ENCODE results near the gene LOC128125822.

Gene LOC128125822

GRCh38 chr6:63578757-63579156, 6.5 kb downstream of the LOC128125822 start:
- Mint-ChIP-seq H3K4me1 (peaks cover 28% of the 10 kb centered on the region), H3K9me3 (no peaks in the 10 kb centered on the region), H3K27ac (no peak overlapping the region), H3K36me3 (peaks cover 24% of the 10 kb centered on the region), H3K4me3 (no peak overlapping the region), H3K27me3 (ENCODE audit: low read depth) (no peaks in the 10 kb centered on the region)
- no peak for DNase-seq (ENCODE audit: low spot score in 2 of 2, unreplicated experiment in 2 of 2)
- TF ChIP-seq CTCF (IDR thresholded peaks at IDR 0.05; ENCODE audit: unreplicated experiment), result no peak

- Mint-ChIP-seq H3K36me3 (peaks cover 24% of the 10 kb centered on the region), H3K4me3 (no peak overlapping the region), H3K9me3 (no peaks in the 10 kb centered on the region), H3K4me1 (peaks cover 14% of the 10 kb centered on the region), H3K27ac (no peak overlapping the region), H3K27me3 (ENCODE audit: low read depth) (no peaks in the 10 kb centered on the region)
- no peak for TF ChIP-seq CTCF (IDR thresholded peaks at IDR 0.05; ENCODE audit: unreplicated experiment)
- DNase-seq (ENCODE audit: low spot score in 2 of 2, unreplicated experiment in 2 of 2), result no peak
These were observed 7.8 kb downstream of the LOC128125822 start for GRCh38 chr6:63579937-63580703.

- H3K4me1 Mint-ChIP-seq, result peaks cover 9% of the 10 kb centered on the region
- H3K36me3 Mint-ChIP-seq, result peaks cover 24% of the 10 kb centered on the region
- no peak overlapping the region for H3K27ac Mint-ChIP-seq
- no peak for DNase-seq (ENCODE audit: low spot score in 2 of 2, unreplicated experiment in 2 of 2)
- H3K4me3 Mint-ChIP-seq, result no peak overlapping the region
- no peaks in the 10 kb centered on the region for H3K9me3 Mint-ChIP-seq
- TF ChIP-seq CTCF (IDR thresholded peaks at IDR 0.05; ENCODE audit: unreplicated experiment), result no peak
- no peaks in the 10 kb centered on the region for H3K27me3 Mint-ChIP-seq (ENCODE audit: low read depth)
These were observed 8.4 kb downstream of the LOC128125822 start for GRCh38 chr6:63580704-63580961.

- no peak for DNase-seq (ENCODE audit: low spot score in 2 of 2, unreplicated experiment in 2 of 2)
- no peak for TF ChIP-seq CTCF (IDR thresholded peaks at IDR 0.05; ENCODE audit: unreplicated experiment)
- H3K27ac Mint-ChIP-seq, result no peak overlapping the region
- H3K36me3 Mint-ChIP-seq, result peaks cover 23% of the 10 kb centered on the region
- H3K4me3 Mint-ChIP-seq, result no peak overlapping the region
- H3K9me3 Mint-ChIP-seq, result no peaks in the 10 kb centered on the region
- H3K4me1 Mint-ChIP-seq, result peaks cover 3% of the 10 kb centered on the region
- no peaks in the 10 kb centered on the region for H3K27me3 Mint-ChIP-seq (ENCODE audit: low read depth)
These were observed 9.2 kb downstream of the LOC128125822 start for GRCh38 chr6:63581355-63582013.

DNA sequence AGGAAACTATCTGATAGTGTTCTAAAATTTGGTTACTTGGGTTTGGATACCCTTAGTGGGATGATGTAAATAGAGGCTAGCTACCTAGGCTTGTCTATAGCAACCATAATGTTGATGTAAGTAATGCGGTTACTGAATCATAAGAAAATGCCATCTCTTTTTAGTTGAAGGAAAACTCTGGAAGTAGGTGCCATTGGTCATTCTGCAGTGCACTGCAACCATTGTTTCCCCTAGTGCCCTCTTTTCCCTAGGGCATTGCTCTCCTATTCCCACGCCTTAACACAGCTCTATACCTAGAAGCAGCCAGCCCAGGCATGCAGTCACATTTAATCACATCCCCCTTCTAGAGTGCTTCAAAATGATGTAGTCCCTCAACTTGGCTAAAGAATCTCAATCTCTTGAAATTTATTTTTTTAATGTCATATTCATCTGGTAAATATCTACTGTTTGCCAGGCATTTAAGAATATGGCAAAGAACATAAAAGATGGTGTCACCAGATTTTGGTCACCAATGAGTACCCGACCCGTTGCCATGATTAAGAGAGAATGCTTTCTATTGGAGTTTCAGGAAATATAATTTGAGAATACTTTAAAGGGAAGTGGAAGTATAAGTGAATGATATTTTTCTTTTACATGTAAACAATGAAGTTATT, 10.4 kb downstream of the LOC128125822 start:
- no peaks in the 10 kb centered on the region for H3K4me1 Mint-ChIP-seq
- no peak overlapping the region for H3K27ac Mint-ChIP-seq
- no peak for DNase-seq (ENCODE audit: low spot score in 2 of 2, unreplicated experiment in 2 of 2)
- no peaks in the 10 kb centered on the region for H3K27me3 Mint-ChIP-seq (ENCODE audit: low read depth)
- peaks cover 16% of the 10 kb centered on the region for H3K36me3 Mint-ChIP-seq
- TF ChIP-seq CTCF (IDR thresholded peaks at IDR 0.05; ENCODE audit: unreplicated experiment), result no peak
- no peaks in the 10 kb centered on the region for H3K9me3 Mint-ChIP-seq
- H3K4me3 Mint-ChIP-seq, result no peak overlapping the region

Measured in mesothelial cell of epicardium (in vitro differentiated cells).